Neural cell (in vitro differentiated cells): ENCODE results near the gene RUNX3.

ENCODE experiments used
- CTCF ChIP-seq: fragments of 450-650 bp; IDR thresholded peaks from 2 replicates; pipeline ENCODE4 v1.5.1; 2014; ENCODE audit warnings: antibody characterized with exemption, mild to moderate bottlenecking, moderate library complexity; ENCODE audit not compliant: poor library complexity, severe bottlenecking
- EP300 ChIP-seq: fragments of 450-650 bp; conservative IDR thresholded peaks from 2 replicates; pipeline ENCODE4 v1.6.1; 2014; ENCODE audit warnings: antibody characterized with exemption, mild to moderate bottlenecking, moderate library complexity; ENCODE audit not compliant: poor library complexity, severe bottlenecking
- POLR2AphosphoS5 ChIP-seq: IDR thresholded peaks from 2 replicates; pipeline ENCODE4 v1.6.1; 2012
- RAD21 ChIP-seq: fragments of 450-650 bp; conservative IDR thresholded peaks from 2 replicates; pipeline ENCODE4 v1.6.1; 2014; ENCODE audit warnings: antibody characterized with exemption, mild to moderate bottlenecking, moderate library complexity
- REST ChIP-seq: IDR thresholded peaks from 2 replicates; pipeline ENCODE4 v1.6.1; 2012; ENCODE audit warnings: borderline replicate concordance
- TAF1 ChIP-seq: IDR thresholded peaks from 2 replicates; pipeline ENCODE4 v1.6.1; 2012; ENCODE audit warnings: low read depth

GRCh38 chr1:24944318-24944717 lies 14.2 kb upstream of the RUNX3 start:
- TF ChIP-seq CTCF (no peak), TAF1 (no peak), POLR2AphosphoS5 (no peak), REST (no peak), EP300 (no peak), RAD21 (no peak)
